HepG2 (cell line): ENCODE measurements around the gene TIAM2. TPM values are rescaled to one million over a fixed set of nuclear protein-coding genes. Genes with fewer than 3 reads are reported as not detected.

Experiments
- CBFB ChIP-seq: sonication (generic); formaldehyde crosslinking; IDR thresholded peaks from 2 replicates; pipeline ENCODE4 v1.4.0; 2020; ENCODE audit warnings: missing genetic modification reagents
- CBX1 ChIP-seq: IDR thresholded peaks from one replicate; pipeline ENCODE4 v1.6.1; 2016; ENCODE audit warnings: antibody characterized with exemption, low read depth
- CHD4 ChIP-seq: fragments of 200-600 bp; sonication (generic); IDR thresholded peaks from 2 replicates; pipeline ENCODE4 v1.7.0; 2017; ENCODE audit warnings: mild to moderate bottlenecking, low read length, borderline replicate concordance
- FLYWCH1 ChIP-seq: sonication (generic); formaldehyde crosslinking; IDR thresholded peaks from 2 replicates; pipeline ENCODE4 v1.8.1; 2023; ENCODE audit warnings: mild to moderate bottlenecking, missing genetic modification reagents
- HNRNPLL ChIP-seq: fragments of 200-400 bp; formaldehyde crosslinking; IDR thresholded peaks from 2 replicates; pipeline ENCODE4 v1.6.1; 2017; ENCODE audit warnings: mild to moderate bottlenecking, low read depth, low read length; ENCODE audit not compliant: poor library complexity, severe bottlenecking
- MIER3 ChIP-seq: IDR thresholded peaks from 2 replicates; pipeline ENCODE4 v1.6.1; 2016; ENCODE audit warnings: missing compliant biosample characterization, borderline replicate concordance
- PLSCR1 ChIP-seq: sonication (generic); formaldehyde crosslinking; IDR thresholded peaks from 2 replicates; pipeline ENCODE4 v1.5.0; 2020; ENCODE audit warnings: missing genetic modification reagents, mild to moderate bottlenecking, borderline replicate concordance
- REL ChIP-seq: sonication (generic); formaldehyde crosslinking; conservative IDR thresholded peaks from 2 replicates; pipeline ENCODE4 v1.8.0; 2022; ENCODE audit warnings: mild to moderate bottlenecking, missing genetic modification reagents, moderate library complexity
- ZNF256 ChIP-seq: sonication (generic); formaldehyde crosslinking; conservative IDR thresholded peaks from 2 replicates; pipeline ENCODE4 v1.4.0; 2020; ENCODE audit warnings: missing genetic modification reagents
- ZNF264 ChIP-seq: sonication (generic); formaldehyde crosslinking; IDR thresholded peaks from 2 replicates; pipeline ENCODE4 v1.4.0; 2020; ENCODE audit warnings: missing genetic modification reagents
- ZNF326 ChIP-seq: sonication (generic); formaldehyde crosslinking; IDR thresholded peaks from 2 replicates; pipeline ENCODE4 v1.4.0; 2020; ENCODE audit warnings: missing genetic modification reagents, borderline replicate concordance
- ZNF335 ChIP-seq: sonication (generic); formaldehyde crosslinking; IDR thresholded peaks from 2 replicates; pipeline ENCODE4 v1.4.0; 2020; ENCODE audit warnings: missing genetic modification reagents
- ZNF724P ChIP-seq: sonication (generic); formaldehyde crosslinking; IDR thresholded peaks from 2 replicates; pipeline ENCODE4 v1.8.0; 2022; ENCODE audit warnings: missing genetic modification reagents, borderline replicate concordance
- polyA plus RNA-seq, 8 experiments: library from polyadenylated mRNA; depleted of rRNA in 3 of 8; stranded (reverse) in 7 of 8; unstranded in 1 of 8; fragments of >200 nt; fragmentation: Illumina TruSeq in 4 of 8; extraction: Trizol in 4 of 8; gene quantifications; 2 replicates each; pipeline versions ENCODE4 v1.2.1 to v1.2.3, GENCODE V29; 2011 to 2016; ENCODE audit warnings: low read depth in 4 of 8, missing spikeins in 1 of 8, mixed read lengths in 1 of 8; ENCODE audit not compliant: insufficient read depth in 1 of 8
- total RNA-seq, 5 experiments: library from RNA; depleted of rRNA; stranded (reverse); fragments of >200 nt; fragmentation: Illumina TruSeq; extraction: Trizol; gene quantifications; 2 replicates each; pipeline ENCODE4 v1.2.3, GENCODE V29; 2016; ENCODE audit warnings: low read depth in 1 of 5
- TF ChIP-seq, protein P1 (sequence below): sonication (generic); formaldehyde crosslinking; IDR thresholded peaks from 2 replicates; pipeline ENCODE4 v1.4.0; 2020; ENCODE audit warnings: mild to moderate bottlenecking, missing genetic modification reagents
- TF ChIP-seq, protein P2 (sequence below): sonication (generic); formaldehyde crosslinking; conservative IDR thresholded peaks from 2 replicates; pipeline ENCODE4 v1.5.0; 2020; ENCODE audit warnings: missing genetic modification reagents
- TF ChIP-seq, protein P3 (sequence below): sonication (generic); formaldehyde crosslinking; IDR thresholded peaks from 2 replicates; pipeline ENCODE4 v1.4.0; 2020; ENCODE audit warnings: missing genetic modification reagents, mild to moderate bottlenecking, borderline replicate concordance

Gene TIAM2
- total and polyA plus RNA-seq, 2 of the 13 experiments (the other 11 are each of a cell fraction or from before 2014, with no cell fraction given) = 4.1 to 4.5 TPM

GRCh38 chr6:154960299-154960843, 34.7 kb upstream of the TIAM2 start (continued):
- TF ChIP-seq, protein P1, sequence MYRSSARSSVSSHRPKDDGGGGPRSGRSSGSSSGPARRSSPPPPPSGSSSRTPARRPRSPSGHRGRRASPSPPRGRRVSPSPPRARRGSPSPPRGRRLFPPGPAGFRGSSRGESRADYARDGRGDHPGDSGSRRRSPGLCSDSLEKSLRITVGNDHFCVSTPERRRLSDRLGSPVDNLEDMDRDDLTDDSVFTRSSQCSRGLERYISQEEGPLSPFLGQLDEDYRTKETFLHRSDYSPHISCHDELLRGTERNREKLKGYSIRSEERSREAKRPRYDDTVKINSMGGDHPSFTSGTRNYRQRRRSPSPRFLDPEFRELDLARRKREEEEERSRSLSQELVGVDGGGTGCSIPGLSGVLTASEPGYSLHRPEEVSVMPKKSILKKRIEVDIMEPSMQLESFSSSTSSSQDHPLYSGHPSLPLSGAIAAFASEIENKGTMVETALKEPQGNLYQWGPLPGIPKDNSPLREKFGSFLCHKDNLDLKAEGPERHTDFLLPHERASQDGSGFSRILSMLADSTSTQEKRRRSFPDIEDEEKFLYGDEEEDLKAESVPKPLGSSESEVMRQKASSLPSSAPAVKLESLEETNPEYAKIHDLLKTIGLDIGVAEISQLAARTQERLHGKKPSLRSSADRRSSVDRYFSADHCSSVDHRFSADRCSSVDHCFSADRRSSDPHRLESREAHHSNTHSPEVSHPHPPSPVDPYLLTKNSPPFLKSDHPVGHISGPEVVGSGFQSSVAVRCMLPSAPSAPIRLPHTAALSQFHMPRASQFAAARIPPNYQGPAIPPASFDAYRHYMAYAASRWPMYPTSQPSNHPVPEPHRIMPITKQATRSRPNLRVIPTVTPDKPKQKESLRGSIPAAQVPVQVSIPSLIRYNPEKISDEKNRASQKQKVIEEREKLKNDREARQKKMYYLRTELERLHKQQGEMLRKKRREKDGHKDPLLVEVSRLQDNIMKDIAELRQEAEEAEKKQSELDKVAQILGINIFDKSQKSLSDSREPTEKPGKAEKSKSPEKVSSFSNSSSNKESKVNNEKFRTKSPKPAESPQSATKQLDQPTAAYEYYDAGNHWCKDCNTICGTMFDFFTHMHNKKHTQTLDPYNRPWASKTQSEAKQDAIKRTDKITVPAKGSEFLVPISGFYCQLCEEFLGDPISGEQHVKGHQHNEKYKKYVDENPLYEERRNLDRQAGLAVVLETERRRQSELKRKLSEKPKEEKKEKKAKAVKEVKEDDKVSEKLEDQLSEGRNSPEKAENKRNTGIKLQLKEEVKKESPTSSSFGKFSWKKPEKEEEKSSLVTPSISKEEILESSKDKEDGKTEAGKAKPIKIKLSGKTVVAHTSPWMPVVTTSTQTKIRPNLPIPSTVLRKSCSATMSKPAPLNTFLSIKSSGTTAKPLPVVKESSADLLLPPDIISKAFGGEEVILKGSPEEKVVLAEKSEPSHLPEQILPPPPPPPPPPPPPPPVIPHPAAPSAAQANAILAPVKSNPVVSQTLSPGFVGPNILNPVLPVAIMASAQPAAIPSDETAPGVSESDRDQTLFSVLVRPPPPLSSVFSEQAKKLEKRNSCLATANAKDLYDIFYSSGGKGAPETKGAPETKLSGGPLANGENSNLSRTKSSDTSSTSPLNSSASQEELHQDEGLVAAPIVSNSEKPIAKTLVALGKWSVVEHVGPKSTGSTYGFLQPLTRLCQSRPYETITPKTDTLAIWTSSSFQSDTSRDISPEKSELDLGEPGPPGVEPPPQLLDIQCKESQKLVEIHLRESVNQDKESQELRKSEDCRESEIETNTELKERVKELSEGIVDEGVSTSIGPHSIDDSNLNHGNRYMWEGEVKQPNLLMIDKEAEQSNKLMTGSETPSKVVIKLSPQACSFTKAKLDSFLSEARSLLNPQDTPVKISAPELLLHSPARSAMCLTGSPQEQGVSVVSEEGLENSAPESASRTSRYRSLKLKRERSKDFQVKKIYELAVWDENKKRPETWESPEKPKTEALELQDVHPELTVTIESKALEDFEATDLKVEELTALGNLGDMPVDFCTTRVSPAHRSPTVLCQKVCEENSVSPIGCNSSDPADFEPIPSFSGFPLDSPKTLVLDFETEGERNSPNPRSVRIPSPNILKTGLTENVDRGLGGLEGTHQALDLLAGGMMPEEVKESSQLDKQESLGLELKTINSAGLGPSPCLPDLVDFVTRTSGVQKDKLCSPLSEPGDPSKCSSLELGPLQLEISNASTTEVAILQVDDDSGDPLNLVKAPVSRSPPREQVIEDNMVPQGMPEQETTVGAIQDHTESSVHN (CRISPR knock-in tag) = no peak
- TF ChIP-seq REL (CRISPR knock-in tag) = peak; percentile 93
- TF ChIP-seq, protein P2, sequence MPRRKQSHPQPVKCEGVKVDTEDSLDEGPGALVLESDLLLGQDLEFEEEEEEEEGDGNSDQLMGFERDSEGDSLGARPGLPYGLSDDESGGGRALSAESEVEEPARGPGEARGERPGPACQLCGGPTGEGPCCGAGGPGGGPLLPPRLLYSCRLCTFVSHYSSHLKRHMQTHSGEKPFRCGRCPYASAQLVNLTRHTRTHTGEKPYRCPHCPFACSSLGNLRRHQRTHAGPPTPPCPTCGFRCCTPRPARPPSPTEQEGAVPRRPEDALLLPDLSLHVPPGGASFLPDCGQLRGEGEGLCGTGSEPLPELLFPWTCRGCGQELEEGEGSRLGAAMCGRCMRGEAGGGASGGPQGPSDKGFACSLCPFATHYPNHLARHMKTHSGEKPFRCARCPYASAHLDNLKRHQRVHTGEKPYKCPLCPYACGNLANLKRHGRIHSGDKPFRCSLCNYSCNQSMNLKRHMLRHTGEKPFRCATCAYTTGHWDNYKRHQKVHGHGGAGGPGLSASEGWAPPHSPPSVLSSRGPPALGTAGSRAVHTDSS (CRISPR knock-in tag) = no peak
- TF ChIP-seq ZNF326 (CRISPR knock-in tag) = no peak
- 0 out of 2 replicates have a peak, but pooled peaks have one; percentile 37 for TF ChIP-seq ZNF724P (CRISPR knock-in tag)
- no peak; the same call in 1 of the 2 replicates for TF ChIP-seq CBFB (CRISPR knock-in tag)
- TF ChIP-seq FLYWCH1 (CRISPR knock-in tag) = no peak
- no peak for TF ChIP-seq CHD4
- TF ChIP-seq ZNF256 = no peak
- TF ChIP-seq PLSCR1 (CRISPR knock-in tag) = no peak
- TF ChIP-seq MIER3 (CRISPR knock-in tag) = 0 out of 2 replicates have a peak, but pooled peaks have one; percentile 63
- no peak for TF ChIP-seq HNRNPLL
- TF ChIP-seq CBX1 = no peak
- TF ChIP-seq ZNF264 (CRISPR knock-in tag) = no peak; the same call in 1 of the 2 replicates
- TF ChIP-seq, protein P3, sequence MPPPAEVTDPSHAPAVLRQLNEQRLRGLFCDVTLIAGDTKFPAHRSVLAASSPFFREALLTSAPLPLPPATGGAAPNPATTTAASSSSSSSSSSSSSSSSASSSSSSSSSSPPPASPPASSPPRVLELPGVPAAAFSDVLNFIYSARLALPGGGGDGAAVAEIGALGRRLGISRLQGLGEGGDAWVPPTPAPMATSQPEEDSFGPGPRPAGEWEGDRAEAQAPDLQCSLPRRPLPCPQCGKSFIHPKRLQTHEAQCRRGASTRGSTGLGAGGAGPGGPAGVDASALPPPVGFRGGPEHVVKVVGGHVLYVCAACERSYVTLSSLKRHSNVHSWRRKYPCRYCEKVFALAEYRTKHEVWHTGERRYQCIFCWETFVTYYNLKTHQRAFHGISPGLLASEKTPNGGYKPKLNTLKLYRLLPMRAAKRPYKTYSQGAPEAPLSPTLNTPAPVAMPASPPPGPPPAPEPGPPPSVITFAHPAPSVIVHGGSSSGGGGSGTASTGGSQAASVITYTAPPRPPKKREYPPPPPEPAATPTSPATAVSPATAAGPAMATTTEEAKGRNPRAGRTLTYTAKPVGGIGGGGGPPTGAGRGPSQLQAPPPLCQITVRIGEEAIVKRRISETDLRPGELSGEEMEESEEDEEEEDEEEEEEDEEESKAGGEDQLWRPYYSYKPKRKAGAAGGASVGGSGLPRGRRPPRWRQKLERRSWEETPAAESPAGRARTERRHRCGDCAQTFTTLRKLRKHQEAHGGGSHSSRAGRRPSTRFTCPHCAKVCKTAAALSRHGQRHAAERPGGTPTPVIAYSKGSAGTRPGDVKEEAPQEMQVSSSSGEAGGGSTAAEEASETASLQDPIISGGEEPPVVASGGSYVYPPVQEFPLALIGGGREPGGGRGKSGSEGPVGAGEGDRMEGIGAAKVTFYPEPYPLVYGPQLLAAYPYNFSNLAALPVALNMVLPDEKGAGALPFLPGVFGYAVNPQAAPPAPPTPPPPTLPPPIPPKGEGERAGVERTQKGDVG (CRISPR knock-in tag) = peak; percentile 77; the same call in 1 of the 2 replicates
- peak; percentile 77; the same call in 1 of the 2 replicates for TF ChIP-seq ZNF335
